Suppressor macrophage (primary cell): ENCODE data around the gene LIMS1.
"Not testable (repeated sequence)": the region's sequence is repeated elsewhere in the genome, so short reads cannot be mapped to it uniquely, and the experiment has no call there.

ENCODE experiments used
- DNase-seq, 4 experiments: peaks; one replicate each; pipeline ENCODE4 v3.0.0-alpha.2; 2020 to 2022

LIMS1 gene

GRCh38 chr2:108665975-108666374 lies 131.7 kb downstream of the LIMS1 start:
- DNase-seq: peak in 3 of 4 experiments; percentile 21 to 29 (median 21)

- DNase-seq: not testable (repeated sequence)
Observed at GRCh38 chr2:108667140-108667539, 132.9 kb downstream of the LIMS1 start.

- not testable (repeated sequence) for DNase-seq
Observed at GRCh38 chr2:108670282-108670681, 136.0 kb downstream of the LIMS1 start.

- DNase-seq: not testable (repeated sequence)
Observed at GRCh38 chr2:108672200-108672805, 138.0 kb downstream of the LIMS1 start.

- DNase-seq: not testable (repeated sequence)
Observed at GRCh38 chr2:108676522-108676921, 142.3 kb downstream of the LIMS1 start.

- DNase-seq: not testable (repeated sequence)
Observed at GRCh38 chr2:108677239-108677744, 143.0 kb downstream of the LIMS1 start.

- not testable (repeated sequence) for DNase-seq
Observed at GRCh38 chr2:108678198-108678651, 144.0 kb downstream of the LIMS1 start.

GRCh38 chr2:108680805-108681204 lies 146.5 kb downstream of the LIMS1 start:
- DNase-seq: not testable (repeated sequence)

GRCh38 chr2:108688818-108689756 lies 154.8 kb downstream of the LIMS1 start:
- not testable (repeated sequence) for DNase-seq

GRCh38 chr2:108690001-108690400 lies 155.7 kb downstream of the LIMS1 start:
- not testable (repeated sequence) for DNase-seq

- no peak for DNase-seq
Observed at GRCh38 chr2:108691447-108691846, 157.2 kb downstream of the LIMS1 start.

GRCh38 chr2:108701208-108701607 lies 166.9 kb downstream of the LIMS1 start:
- no peak for DNase-seq

GRCh38 chr2:108701806-108702205 lies 167.5 kb downstream of the LIMS1 start:
- DNase-seq: no peak

GRCh38 chr2:108704871-108705270 lies 170.6 kb downstream of the LIMS1 start:
- DNase-seq: no peak

GRCh38 chr2:108707300-108707699 lies 173.0 kb downstream of the LIMS1 start:
- DNase-seq: no peak

- not testable (repeated sequence) for DNase-seq
Observed at GRCh38 chr2:108716971-108717370, 182.7 kb downstream of the LIMS1 start.

- DNase-seq: peak; percentile 97 to 98 (median 98)
Observed at GRCh38 chr2:108719149-108720044, 185.1 kb downstream of the LIMS1 start, which contains the start of gene RANBP2. Gene RANBP2 (plus strand): TSS chr2:108719482. CDS start chr2:108719607, 125 bp downstream.

GRCh38 chr2:108726048-108726447 lies 191.8 kb downstream of the LIMS1 start:
- DNase-seq: not testable (repeated sequence)

GRCh38 chr2:108734656-108735055 lies 200.4 kb downstream of the LIMS1 start:
- DNase-seq: not testable (repeated sequence)
